DND-41 (cell line): ENCODE data around the gene FRY.

Experiments
- EZH2 ChIP-seq: IDR thresholded peaks from 3 replicates; pipeline ENCODE4 v1.6.1; 2012; ENCODE audit warnings: borderline replicate concordance, low read depth, mild to moderate bottlenecking, moderate library complexity, low read length, inconsistent platforms; ENCODE audit not compliant: severe bottlenecking
- TF ChIP-seq, protein P1 (sequence below): IDR thresholded peaks from 2 replicates; pipeline ENCODE4 v1.5.1; 2012; ENCODE audit warnings: borderline replicate concordance, low read length, moderate library complexity, mild to moderate bottlenecking; ENCODE audit not compliant: poor library complexity, severe bottlenecking; ENCODE audit errors: extremely low read depth

DNA sequence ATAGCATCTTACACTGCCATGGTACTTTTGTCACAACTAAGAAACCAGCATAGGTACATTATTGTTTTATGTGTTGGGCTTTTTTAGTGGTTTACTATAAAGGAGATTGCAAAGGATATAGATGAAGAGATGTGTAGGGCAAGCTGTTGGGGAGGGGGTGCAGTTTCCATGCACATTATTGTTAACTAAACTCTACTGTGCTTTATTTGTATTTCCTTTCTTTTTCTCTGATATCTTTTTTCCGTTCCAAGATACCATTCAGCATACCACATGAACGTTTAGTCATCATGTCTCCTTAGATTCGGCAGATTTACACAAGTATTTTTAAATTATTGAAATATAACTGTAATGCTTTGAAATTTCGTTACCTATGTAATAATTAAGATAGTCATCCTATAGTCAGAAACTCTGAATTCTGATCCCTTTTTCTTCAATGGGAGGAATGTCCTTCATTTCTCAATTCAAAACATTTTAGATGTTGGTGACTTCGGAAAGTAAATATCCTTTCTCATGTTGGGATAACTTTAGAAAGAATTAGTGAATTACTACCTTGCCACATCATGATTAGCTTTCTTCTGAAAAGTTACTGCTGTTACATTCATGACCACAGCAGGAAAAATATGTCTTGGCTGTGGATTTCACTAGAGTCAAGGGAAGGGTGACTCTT lies 82.8 kb downstream of the FRY start:
- TF ChIP-seq, protein P1, sequence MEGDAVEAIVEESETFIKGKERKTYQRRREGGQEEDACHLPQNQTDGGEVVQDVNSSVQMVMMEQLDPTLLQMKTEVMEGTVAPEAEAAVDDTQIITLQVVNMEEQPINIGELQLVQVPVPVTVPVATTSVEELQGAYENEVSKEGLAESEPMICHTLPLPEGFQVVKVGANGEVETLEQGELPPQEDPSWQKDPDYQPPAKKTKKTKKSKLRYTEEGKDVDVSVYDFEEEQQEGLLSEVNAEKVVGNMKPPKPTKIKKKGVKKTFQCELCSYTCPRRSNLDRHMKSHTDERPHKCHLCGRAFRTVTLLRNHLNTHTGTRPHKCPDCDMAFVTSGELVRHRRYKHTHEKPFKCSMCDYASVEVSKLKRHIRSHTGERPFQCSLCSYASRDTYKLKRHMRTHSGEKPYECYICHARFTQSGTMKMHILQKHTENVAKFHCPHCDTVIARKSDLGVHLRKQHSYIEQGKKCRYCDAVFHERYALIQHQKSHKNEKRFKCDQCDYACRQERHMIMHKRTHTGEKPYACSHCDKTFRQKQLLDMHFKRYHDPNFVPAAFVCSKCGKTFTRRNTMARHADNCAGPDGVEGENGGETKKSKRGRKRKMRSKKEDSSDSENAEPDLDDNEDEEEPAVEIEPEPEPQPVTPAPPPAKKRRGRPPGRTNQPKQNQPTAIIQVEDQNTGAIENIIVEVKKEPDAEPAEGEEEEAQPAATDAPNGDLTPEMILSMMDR: no peak
- no peak for TF ChIP-seq EZH2
